HepG2 (cell line): ENCODE data around the gene PPP1R12B. TPM values are rescaled to one million over a fixed set of nuclear protein-coding genes. Genes with fewer than 3 reads are reported as not detected.
"Not testable (repeated sequence)": the region's sequence is repeated elsewhere in the genome, so short reads cannot be mapped to it uniquely, and the experiment has no call there.

Source experiments
- ATAC-seq: fragments of 200-7000 bp; cut with Tn5 transposase; 3 replicates; pipeline ENCODE4 v1.9.1; 2020; ENCODE audit warnings: mild to moderate bottlenecking, moderate library complexity
- BruUV-seq: library from RNA; stranded (reverse); fragments of 400-500 nt; replicated peaks from 2 replicates; lab custom pipeline; 2021; lab: Mats Ljungman, UMichigan
- CTCF ChIA-PET: fragments of 300-600 bp; formaldehyde crosslinking; extraction: SDS; loops from one replicate; lab custom pipeline; 2021; ENCODE audit warnings: low total read pairs, inconsistent platforms, low intra/inter-chr PET ratio; lab: Yijun Ruan, JAX
- POLR2A ChIA-PET: fragments of 350-600 bp; sonication (Branson Sonifier 250); formaldehyde crosslinking; loops from one replicate; lab custom pipeline; 2020; ENCODE audit warnings: antibody characterized with exemption, inconsistent platforms; lab: Yijun Ruan, JAX
- DNase-seq: peaks from one replicate; pipeline ENCODE4 v3.0.0-alpha.2; 2015; ENCODE audit warnings: low spot score
- FAIRE-seq: peaks from 3 replicates; lab custom pipeline; 2011; peaks lifted over from hg19 to GRCh38; lab: Jason Lieb, UNC
- H2AFZ ChIP-seq: one replicate; pipeline ENCODE4 v1.6.1; 2011; ENCODE audit warnings: low read length, inconsistent platforms
- H3K27ac ChIP-seq: fragments of 300-600 bp; 3 replicates; pipeline ENCODE4 v1.8.0; 2011; ENCODE audit warnings: mixed run types, mild to moderate bottlenecking, mixed read lengths, low read length, inconsistent platforms; ENCODE audit not compliant: insufficient read depth; ENCODE audit errors: extremely low read length
- H3K27me3 ChIP-seq, 2 experiments: fragments of 200-600 bp in 1 of 2; 2 replicates in 1 of 2; 3 replicates in 1 of 2; pipeline versions ENCODE4 v1.6.0 to v1.8.0; 2011; ENCODE audit warnings: low read length in 2 of 2, mild to moderate bottlenecking in 2 of 2, moderate library complexity in 2 of 2, inconsistent platforms in 1 of 2; ENCODE audit not compliant: insufficient read depth in 2 of 2, control insufficient read depth in 1 of 2
- H3K36me3 ChIP-seq, 2 experiments: fragments of 200-600 bp in 1 of 2; replicated peaks in 1 of 2; 2 replicates in 1 of 2; 3 replicates in 1 of 2; pipeline versions ENCODE4 v1.5.1 to v1.8.0; 2011; ENCODE audit warnings: low read length in 2 of 2, inconsistent platforms in 1 of 2; ENCODE audit not compliant: insufficient read depth in 2 of 2, control insufficient read depth in 1 of 2
- H3K4me1 ChIP-seq: 2 replicates; pipeline ENCODE4 v1.5.1; 2012; ENCODE audit warnings: low read length, inconsistent platforms; ENCODE audit not compliant: insufficient read depth
- H3K4me2 ChIP-seq: 2 replicates; pipeline ENCODE4 v1.6.0; 2011; ENCODE audit warnings: low read depth, low read length, inconsistent platforms
- H3K4me3 ChIP-seq, 3 experiments: fragments of 200-600 bp in 1 of 3; sonication (generic), shearing (Covaris generic) in 1 of 3; replicated peaks in 1 of 3; 2 replicates each; pipeline ENCODE4 v1.5.1; 2011 to 2016; ENCODE audit warnings: low read length in 3 of 3, inconsistent platforms in 2 of 3, low read depth in 2 of 3, mild to moderate bottlenecking in 2 of 3, control low read depth in 1 of 3, mixed read lengths in 1 of 3; ENCODE audit not compliant: insufficient read depth in 1 of 3
- H3K79me2 ChIP-seq: one replicate; pipeline ENCODE4 v1.6.1; 2011; ENCODE audit warnings: low read length, inconsistent platforms; ENCODE audit not compliant: insufficient read depth
- H3K9ac ChIP-seq: 2 replicates; pipeline ENCODE4 v1.6.0; 2011; ENCODE audit warnings: mild to moderate bottlenecking, low read depth, low read length, inconsistent platforms; ENCODE audit not compliant: insufficient read depth
- H3K9me3 ChIP-seq: 2 replicates; pipeline ENCODE4 v1.5.1; 2012; ENCODE audit warnings: mild to moderate bottlenecking, low read length
- H4K20me1 ChIP-seq: 2 replicates; pipeline ENCODE4 v1.6.0; 2011; ENCODE audit warnings: inconsistent platforms, mild to moderate bottlenecking, low read length, moderate library complexity; ENCODE audit not compliant: insufficient read depth
- DR1 ChIP-seq: sonication (generic); formaldehyde crosslinking; IDR thresholded peaks from 2 replicates; pipeline ENCODE4 v1.8.0; 2021; ENCODE audit warnings: mild to moderate bottlenecking, missing genetic modification reagents, inconsistent platforms
- MBD4 ChIP-seq: IDR thresholded peaks from 2 replicates; pipeline ENCODE4 v1.6.1; 2012; ENCODE audit warnings: low read length, inconsistent platforms, borderline replicate concordance
- STAG1 ChIP-seq: sonication (generic); formaldehyde crosslinking; IDR thresholded peaks from 2 replicates; pipeline ENCODE4 v1.4.0; 2020; ENCODE audit warnings: missing genetic modification reagents
- ZNF282 ChIP-seq: fragments of 450-650 bp; IDR thresholded peaks from 2 replicates; pipeline ENCODE4 v1.6.1; 2018; ENCODE audit not compliant: partially characterized antibody
- ZNF792 ChIP-seq: IDR thresholded peaks from 2 replicates; pipeline ENCODE4 v1.6.1; 2016
- WGBS: methylation state at CpG from one replicate; pipeline ENCODE4 v1.1.6; 2017; ENCODE audit warnings: low lambda C conversion rate; 5-methylcytosine and 5-hydroxymethylcytosine counted together
- in situ Hi-C: cut with HindIII; loops from 2 replicates; pipeline ENCODE4 v1.10.0; 2017; ENCODE audit warnings: low pct_unique_long_range_greater_than_20kb; ENCODE audit not compliant: extremely low pct_ligation_motif_present
- intact Hi-C: fragments of 100-400 bp; cut with micrococcal nuclease; formaldehyde crosslinking; loops from one replicate; pipeline ENCODE4 v1.10.0; 2022; ENCODE audit not compliant: unreplicated experiment
- polyA plus RNA-seq, 8 experiments: library from polyadenylated mRNA; depleted of rRNA in 3 of 8; stranded (reverse) in 7 of 8; unstranded in 1 of 8; fragments of >200 nt; fragmentation: Illumina TruSeq in 4 of 8; extraction: Trizol in 4 of 8; gene quantifications; 2 replicates each; pipeline versions ENCODE4 v1.2.1 to v1.2.3, GENCODE V29; 2011 to 2016; ENCODE audit warnings: low read depth in 4 of 8, missing spikeins in 1 of 8, mixed read lengths in 1 of 8; ENCODE audit not compliant: insufficient read depth in 1 of 8
- total RNA-seq, 5 experiments: library from RNA; depleted of rRNA; stranded (reverse); fragments of >200 nt; fragmentation: Illumina TruSeq; extraction: Trizol; gene quantifications; 2 replicates each; pipeline ENCODE4 v1.2.3, GENCODE V29; 2016; ENCODE audit warnings: low read depth in 1 of 5
- TF ChIP-seq, protein P1 (sequence below): sonication (generic); formaldehyde crosslinking; IDR thresholded peaks from 2 replicates; pipeline ENCODE4 v1.4.0; 2020; ENCODE audit warnings: missing genetic modification reagents
- TF ChIP-seq, protein P2 (sequence below): sonication (generic); formaldehyde crosslinking; IDR thresholded peaks from 2 replicates; pipeline ENCODE4 v1.5.1; 2020; ENCODE audit warnings: missing genetic modification reagents, mild to moderate bottlenecking, borderline replicate concordance
- TF ChIP-seq, protein P3 (sequence below): conservative IDR thresholded peaks from 2 replicates; pipeline ENCODE4 v1.6.1; 2018; ENCODE audit warnings: missing genetic modification reagents

Gene PPP1R12B
- total and polyA plus RNA-seq, 2 of the 13 experiments (the other 11 are each of a cell fraction or from before 2014, with no cell fraction given) = 12.0 to 13.6 TPM

DNA sequence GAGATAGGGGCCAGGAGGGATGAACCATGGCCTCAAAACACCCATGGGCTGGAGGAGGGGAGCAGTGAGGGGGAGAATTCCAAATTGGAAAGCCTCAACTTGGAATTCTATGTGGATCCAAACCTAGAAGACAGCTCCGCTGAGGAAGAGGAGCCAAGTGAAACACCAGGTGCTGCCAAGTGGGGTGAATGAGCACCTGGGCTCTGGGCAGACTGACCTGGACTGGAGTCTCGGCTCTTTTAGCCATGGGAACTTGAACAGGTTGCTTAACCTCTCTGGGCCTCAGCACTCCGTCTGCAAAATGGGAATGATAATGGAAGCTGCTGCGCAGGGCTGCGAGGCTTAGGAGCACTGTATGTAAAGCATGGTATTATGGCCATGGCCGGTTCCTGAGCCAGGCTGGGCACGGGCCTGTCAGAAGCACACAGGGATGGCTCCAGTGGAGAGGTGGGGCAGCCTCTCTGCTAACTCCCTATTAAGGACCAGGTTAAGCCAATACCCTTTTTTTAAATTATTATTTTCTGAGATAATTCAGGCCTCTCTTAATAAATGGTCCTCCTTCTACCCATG, 280.2 kb downstream of the PPP1R12B start:
- Histone ChIP-seq H3K9ac (no peak overlapping the region), H3K79me2 (no peaks in the 10 kb centered on the region), H3K4me3 (no peak overlapping the region), H3K36me3 (no peaks in the 10 kb centered on the region), H3K4me2 (no peak overlapping the region), H3K27me3 (peaks cover 1 to 33% of the 10 kb centered on the region in 2 experiments; a peak in 4 of 5 replicates), H3K27ac (no peak overlapping the region), H3K9me3 (no peaks in the 10 kb centered on the region), H4K20me1 (no peaks in the 10 kb centered on the region), H3K4me1 (peaks cover 5% of the 10 kb centered on the region; the same call in 1 of the 2 replicates), H2AFZ (no peak overlapping the region)
- ChIA-PET POLR2A (no interaction called here), CTCF (no interaction called here)
- intact Hi-C loops (no loop called here), in situ Hi-C loops (no loop called here)
- DNase-seq = no peak
- no peak for FAIRE-seq
- no TSS peak for BruUV-seq
- WGBS = 0% methylated on average over 1 of the region's 7 CpGs
- TF ChIP-seq, protein P1, sequence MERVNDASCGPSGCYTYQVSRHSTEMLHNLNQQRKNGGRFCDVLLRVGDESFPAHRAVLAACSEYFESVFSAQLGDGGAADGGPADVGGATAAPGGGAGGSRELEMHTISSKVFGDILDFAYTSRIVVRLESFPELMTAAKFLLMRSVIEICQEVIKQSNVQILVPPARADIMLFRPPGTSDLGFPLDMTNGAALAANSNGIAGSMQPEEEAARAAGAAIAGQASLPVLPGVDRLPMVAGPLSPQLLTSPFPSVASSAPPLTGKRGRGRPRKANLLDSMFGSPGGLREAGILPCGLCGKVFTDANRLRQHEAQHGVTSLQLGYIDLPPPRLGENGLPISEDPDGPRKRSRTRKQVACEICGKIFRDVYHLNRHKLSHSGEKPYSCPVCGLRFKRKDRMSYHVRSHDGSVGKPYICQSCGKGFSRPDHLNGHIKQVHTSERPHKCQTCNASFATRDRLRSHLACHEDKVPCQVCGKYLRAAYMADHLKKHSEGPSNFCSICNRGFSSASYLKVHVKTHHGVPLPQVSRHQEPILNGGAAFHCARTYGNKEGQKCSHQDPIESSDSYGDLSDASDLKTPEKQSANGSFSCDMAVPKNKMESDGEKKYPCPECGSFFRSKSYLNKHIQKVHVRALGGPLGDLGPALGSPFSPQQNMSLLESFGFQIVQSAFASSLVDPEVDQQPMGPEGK (CRISPR knock-in tag) = no peak
- TF ChIP-seq DR1 (CRISPR knock-in tag) (no peak), ZNF282 (no peak), STAG1 (CRISPR knock-in tag) (no peak), MBD4 (no peak), ZNF792 (CRISPR knock-in tag) (no peak)
- TF ChIP-seq, protein P2, sequence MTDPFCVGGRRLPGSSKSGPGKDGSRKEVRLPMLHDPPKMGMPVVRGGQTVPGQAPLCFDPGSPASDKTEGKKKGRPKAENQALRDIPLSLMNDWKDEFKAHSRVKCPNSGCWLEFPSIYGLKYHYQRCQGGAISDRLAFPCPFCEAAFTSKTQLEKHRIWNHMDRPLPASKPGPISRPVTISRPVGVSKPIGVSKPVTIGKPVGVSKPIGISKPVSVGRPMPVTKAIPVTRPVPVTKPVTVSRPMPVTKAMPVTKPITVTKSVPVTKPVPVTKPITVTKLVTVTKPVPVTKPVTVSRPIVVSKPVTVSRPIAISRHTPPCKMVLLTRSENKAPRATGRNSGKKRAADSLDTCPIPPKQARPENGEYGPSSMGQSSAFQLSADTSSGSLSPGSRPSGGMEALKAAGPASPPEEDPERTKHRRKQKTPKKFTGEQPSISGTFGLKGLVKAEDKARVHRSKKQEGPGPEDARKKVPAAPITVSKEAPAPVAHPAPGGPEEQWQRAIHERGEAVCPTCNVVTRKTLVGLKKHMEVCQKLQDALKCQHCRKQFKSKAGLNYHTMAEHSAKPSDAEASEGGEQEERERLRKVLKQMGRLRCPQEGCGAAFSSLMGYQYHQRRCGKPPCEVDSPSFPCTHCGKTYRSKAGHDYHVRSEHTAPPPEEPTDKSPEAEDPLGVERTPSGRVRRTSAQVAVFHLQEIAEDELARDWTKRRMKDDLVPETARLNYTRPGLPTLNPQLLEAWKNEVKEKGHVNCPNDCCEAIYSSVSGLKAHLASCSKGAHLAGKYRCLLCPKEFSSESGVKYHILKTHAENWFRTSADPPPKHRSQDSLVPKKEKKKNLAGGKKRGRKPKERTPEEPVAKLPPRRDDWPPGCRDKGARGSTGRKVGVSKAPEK (CRISPR knock-in tag) = no peak
- TF ChIP-seq, protein P3, sequence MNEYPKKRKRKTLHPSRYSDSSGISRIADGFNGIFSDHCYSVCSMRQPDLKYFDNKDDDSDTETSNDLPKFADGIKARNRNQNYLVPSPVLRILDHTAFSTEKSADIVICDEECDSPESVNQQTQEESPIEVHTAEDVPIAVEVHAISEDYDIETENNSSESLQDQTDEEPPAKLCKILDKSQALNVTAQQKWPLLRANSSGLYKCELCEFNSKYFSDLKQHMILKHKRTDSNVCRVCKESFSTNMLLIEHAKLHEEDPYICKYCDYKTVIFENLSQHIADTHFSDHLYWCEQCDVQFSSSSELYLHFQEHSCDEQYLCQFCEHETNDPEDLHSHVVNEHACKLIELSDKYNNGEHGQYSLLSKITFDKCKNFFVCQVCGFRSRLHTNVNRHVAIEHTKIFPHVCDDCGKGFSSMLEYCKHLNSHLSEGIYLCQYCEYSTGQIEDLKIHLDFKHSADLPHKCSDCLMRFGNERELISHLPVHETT (CRISPR knock-in tag) = no peak
- no peak for ATAC-seq

DNA sequence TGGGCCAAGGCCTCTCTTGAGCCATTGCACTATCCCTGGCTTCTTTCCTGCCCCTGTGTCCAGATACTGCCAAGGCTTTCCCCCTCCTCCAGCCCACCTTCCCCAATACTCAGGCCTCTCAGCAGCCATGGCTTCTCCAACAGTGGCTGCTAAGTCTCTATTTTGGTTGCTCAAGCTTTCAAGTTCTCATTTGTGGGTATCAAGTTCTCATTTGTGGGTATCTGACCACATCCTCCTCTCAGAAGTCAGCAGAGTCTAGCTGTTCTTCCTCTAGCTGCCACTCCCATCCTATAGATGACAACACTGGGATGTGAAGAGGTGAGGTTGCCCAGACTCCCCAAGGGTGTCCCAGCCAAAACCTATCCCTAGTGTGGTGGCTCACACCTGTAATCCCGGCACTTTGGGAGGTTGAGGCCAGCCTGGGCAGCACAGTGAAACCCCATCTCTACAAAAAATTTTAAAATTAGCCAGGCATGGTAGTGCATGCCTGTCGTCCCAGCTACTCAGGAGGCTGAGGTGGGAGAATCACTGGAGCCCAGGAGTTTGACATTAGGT, 280.8 kb downstream of the PPP1R12B start:
- H3K36me3 ChIP-seq, in situ Hi-C loops, H3K4me3 ChIP-seq, H3K4me2 ChIP-seq, H3K4me1 ChIP-seq, BruUV-seq, DNase-seq, H3K27ac ChIP-seq, CTCF ChIA-PET, H4K20me1 ChIP-seq, H2AFZ ChIP-seq, H3K9me3 ChIP-seq, intact Hi-C loops, H3K9ac ChIP-seq, ATAC-seq, FAIRE-seq, POLR2A ChIA-PET, H3K79me2 ChIP-seq: not testable (repeated sequence)
- no CpG with 5 or more reads among the region's 2 CpGs for WGBS
- peaks cover 1 to 33% of the 10 kb centered on the region in 2 experiments; a peak in 4 of 5 replicates for H3K27me3 ChIP-seq
